Naive thymus-derived CD4-positive, alpha-beta T cell (primary cell): ENCODE data around the gene ZNF622. TPM values are rescaled to one million over a fixed set of nuclear protein-coding genes. Genes with fewer than 3 reads are reported as not detected.

ENCODE experiments used
- ATAC-seq: fragments of 150-1000 bp; cut with Tn5 transposase; 2 replicates; pipeline ENCODE4 v1.10.0; 2021; ENCODE audit warnings: mild to moderate bottlenecking, moderate library complexity
- CTCF ChIA-PET: fragments of 350-600 bp; sonication (Branson Sonifier 250); formaldehyde crosslinking; loops from one replicate; lab custom pipeline; 2021; ENCODE audit warnings: antibody characterized with exemption; lab: Charles Lee
- POLR2A ChIA-PET: fragments of 350-600 bp; sonication (Branson Sonifier 250); formaldehyde crosslinking; loops from one replicate; lab custom pipeline; 2021; ENCODE audit warnings: antibody characterized with exemption, inconsistent platforms; lab: Charles Lee
- DNase-seq, 9 donors: peaks; one replicate each; pipeline versions ENCODE4 v3.0.0 to v3.0.0-alpha.2; 2020 to 2022; ENCODE audit warnings: mixed read lengths in 1 of 9
- H3K27ac ChIP-seq: one replicate; pipeline ENCODE4 v1.7.0; 2013; ENCODE audit warnings: mild to moderate bottlenecking, low read depth, low read length, moderate library complexity
- H3K27me3 ChIP-seq, 2 donors: one replicate each; pipeline ENCODE4 v1.7.0; 2013; ENCODE audit warnings: low read length in 2 of 2, mild to moderate bottlenecking in 2 of 2, moderate library complexity in 2 of 2; ENCODE audit not compliant: control insufficient read depth in 2 of 2, insufficient read depth in 2 of 2
- H3K36me3 ChIP-seq, 3 experiments: 1 replicate in 2 of 3; 2 replicates in 1 of 3; pipeline ENCODE4 v1.7.0; 2013; ENCODE audit warnings: low read length in 3 of 3, mild to moderate bottlenecking in 3 of 3, moderate library complexity in 1 of 3; ENCODE audit not compliant: insufficient read depth in 3 of 3, control insufficient read depth in 2 of 3
- H3K4me1 ChIP-seq, 2 donors: one replicate each; pipeline ENCODE4 v1.7.0; 2013; ENCODE audit warnings: low read length in 2 of 2, mild to moderate bottlenecking in 2 of 2, moderate library complexity in 1 of 2; ENCODE audit not compliant: control insufficient read depth in 2 of 2, insufficient read depth in 2 of 2
- H3K4me3 ChIP-seq: 2 replicates; pipeline ENCODE4 v1.7.0; 2013; ENCODE audit warnings: mild to moderate bottlenecking, low read length
- H3K9me3 ChIP-seq, 3 experiments: 1 replicate in 2 of 3; 2 replicates in 1 of 3; pipeline ENCODE4 v1.7.0; 2013; ENCODE audit warnings: low read length in 3 of 3; ENCODE audit not compliant: control insufficient read depth in 2 of 3
- H3K27ac Mint-ChIP-seq, 9 donors: one replicate each; pipeline ENCODE4 v1.8.0; 2020 to 2022; ENCODE audit warnings: mixed read lengths in 9 of 9, mild to moderate bottlenecking in 8 of 9, moderate library complexity in 5 of 9, inconsistent platforms in 2 of 9
- H3K27me3 Mint-ChIP-seq, 5 donors: one replicate each; pipeline ENCODE4 v1.8.0; 2021 to 2022; ENCODE audit warnings: mixed read lengths in 5 of 5, mild to moderate bottlenecking in 1 of 5
- H3K36me3 Mint-ChIP-seq, 5 donors: one replicate each; pipeline ENCODE4 v1.8.0; 2020 to 2022; ENCODE audit warnings: mixed read lengths in 5 of 5, mild to moderate bottlenecking in 3 of 5, inconsistent platforms in 1 of 5
- H3K4me1 Mint-ChIP-seq, 7 donors: one replicate each; pipeline ENCODE4 v1.8.0; 2020 to 2022; ENCODE audit warnings: mixed read lengths in 7 of 7, mild to moderate bottlenecking in 3 of 7, inconsistent platforms in 1 of 7
- H3K4me3 Mint-ChIP-seq, 10 donors: one replicate each; pipeline ENCODE4 v1.8.0; 2020 to 2022; ENCODE audit warnings: mild to moderate bottlenecking in 10 of 10, mixed read lengths in 10 of 10, moderate library complexity in 6 of 10, inconsistent platforms in 2 of 10
- H3K9me3 Mint-ChIP-seq, 11 donors: one replicate each; pipeline ENCODE4 v1.8.0; 2020 to 2022; ENCODE audit warnings: mixed read lengths in 11 of 11, mild to moderate bottlenecking in 4 of 11, inconsistent platforms in 1 of 11, moderate library complexity in 1 of 11
- intact Hi-C, 2 donors: fragments of 100-400 bp; cut with micrococcal nuclease; formaldehyde crosslinking; loops; one replicate each; pipeline ENCODE4 v1.15.1; 2023
- polyA plus RNA-seq, 2 donors: library from polyadenylated mRNA; unstranded; fragments of 300-500 nt; fragmentation: Illumina TruSeq; gene quantifications; one replicate each; pipeline ENCODE4 v1.2.3, GENCODE V29; 2021
- total RNA-seq, 6 experiments: library from RNA in 5 of 6; stranded (reverse) in 5 of 6; gene quantifications; 1 replicate in 5 of 6; 2 replicates in 1 of 6; pipeline ENCODE4 v1.2.3 and lab custom pipeline; 2021 to 2026

The ZNF622 gene
- total and polyA plus RNA-seq, 7 experiments from 2014 or later = 31.8 to 78.7 (median 36.6) TPM

- Histone ChIP-seq H3K9me3 (no peaks in the 10 kb centered on the region), H3K4me3 (no peak overlapping the region), H3K4me1 (peaks cover 44 to 47% of the 10 kb centered on the region in 2 donors), H3K36me3 (peaks cover 29 to 74% (median 30%) of the 10 kb centered on the region in 3 experiments), H3K27ac (peak overlapping the region; percentile 0), H3K27me3 (no peaks in the 10 kb centered on the region)
- DNase-seq = no peak
- H3K9me3 Mint-ChIP-seq = peaks cover 0 to 2% (median 0%) of the 10 kb centered on the region in 11 donors
- H3K4me3 Mint-ChIP-seq = peak overlapping the region; percentile 11 to 98 (median 48)
- POLR2A ChIA-PET = interaction anchor here (0.8 to 1.3 kb wide), 2 partner anchors 14 to 209 kb away, joined by 4 read pairs; no protein-coding TSS in a partner anchor
- H3K4me1 Mint-ChIP-seq = peaks cover 61 to 99% (median 87%) of the 10 kb centered on the region in 7 donors
- H3K27ac Mint-ChIP-seq = peak overlapping the region in 8 of 9 donors; percentile 8 to 87 (median 60)
- H3K27me3 Mint-ChIP-seq = no peaks in the 10 kb centered on the region
- CTCF ChIA-PET = no interaction called here
- intact Hi-C loops = loop anchor here in 1 of 2 donors (10.0 kb wide), 2 partner anchors 1797 to 1867 kb away; partner anchors contain the start of gene OTULIN
- ATAC-seq = no peak
- H3K36me3 Mint-ChIP-seq = peaks cover 15 to 40% (median 25%) of the 10 kb centered on the region in 5 donors
These were observed 3.8 kb downstream of the ZNF622 start for GRCh38 chr5:16461782-16462181.

- ATAC-seq (no peak), DNase-seq (no peak)
- peaks cover 63 to 100% (median 89%) of the 10 kb centered on the region in 7 donors for H3K4me1 Mint-ChIP-seq
- no peaks in the 10 kb centered on the region for H3K27me3 ChIP-seq
- CTCF ChIA-PET = interaction anchor here (1.1 kb wide), 1 partner anchor 9 kb away, joined by 4 read pairs; no protein-coding TSS in a partner anchor
- peaks cover 19 to 45% (median 32%) of the 10 kb centered on the region in 5 donors for H3K36me3 Mint-ChIP-seq
- H3K4me3 ChIP-seq = no peak overlapping the region
- no peak overlapping the region for H3K27ac ChIP-seq
- peaks cover 0 to 2% (median 0%) of the 10 kb centered on the region in 11 donors for H3K9me3 Mint-ChIP-seq
- no peaks in the 10 kb centered on the region for H3K27me3 Mint-ChIP-seq
- peak overlapping the region in 8 of 9 donors; percentile 8 to 87 (median 56) for H3K27ac Mint-ChIP-seq
- no peaks in the 10 kb centered on the region for H3K9me3 ChIP-seq
- intact Hi-C loops = loop anchor here in 1 of 2 donors (10.0 kb wide), 2 partner anchors 1796 to 1866 kb away; partner anchors contain the start of gene OTULIN
- POLR2A ChIA-PET = interaction anchor here (1.3 kb wide), 1 partner anchor 210 kb away, joined by 4 read pairs; no protein-coding TSS in a partner anchor
- H3K4me3 Mint-ChIP-seq = peak overlapping the region; percentile 11 to 98 (median 54)
- H3K4me1 ChIP-seq = peaks cover 42 to 45% of the 10 kb centered on the region in 2 donors
- peaks cover 30 to 80% (median 33%) of the 10 kb centered on the region in 3 experiments for H3K36me3 ChIP-seq
These were observed 4.6 kb downstream of the ZNF622 start for GRCh38 chr5:16461026-16461425.

GRCh38 chr5:16459451-16459850 lies 6.1 kb downstream of the ZNF622 start:
- H3K4me3 ChIP-seq = no peak overlapping the region
- no peak for ATAC-seq
- H3K27ac Mint-ChIP-seq = peak overlapping the region in 7 of 9 donors; percentile 8 to 62 (median 24)
- ChIA-PET CTCF (interaction anchor here (0.8 to 2.3 kb wide), 2 partner anchors 35 to 210 kb away, joined by 3 to 5 read pairs; no protein-coding TSS in a partner anchor), POLR2A (interaction anchor here (1.7 kb wide), 1 partner anchor 158 kb away, joined by 5 read pairs; the partner anchor contains the start of gene RETREG1)
- intact Hi-C loops = loop anchor here in 1 of 2 donors (5.0 to 10.0 kb wide), 2 partner anchors 208 to 1355 kb away; no protein-coding TSS in a partner anchor
- peaks cover 59 to 100% (median 93%) of the 10 kb centered on the region in 7 donors for H3K4me1 Mint-ChIP-seq
- H3K36me3 ChIP-seq = peaks cover 30 to 80% (median 43%) of the 10 kb centered on the region in 3 experiments
- peaks cover 14 to 54% (median 35%) of the 10 kb centered on the region in 5 donors for H3K36me3 Mint-ChIP-seq
- DNase-seq = no peak
- peaks cover 0 to 2% (median 0%) of the 10 kb centered on the region in 11 donors for H3K9me3 Mint-ChIP-seq
- H3K27ac ChIP-seq = peak overlapping the region; percentile 23
- H3K4me1 ChIP-seq = peaks cover 40 to 43% of the 10 kb centered on the region in 2 donors
- no peaks in the 10 kb centered on the region for H3K27me3 ChIP-seq
- no peaks in the 10 kb centered on the region for H3K9me3 ChIP-seq
- H3K27me3 Mint-ChIP-seq = no peaks in the 10 kb centered on the region
- peak overlapping the region in 6 of 10 donors; percentile 8 to 49 (median 40) for H3K4me3 Mint-ChIP-seq

- ATAC-seq (no peak), DNase-seq (no peak)
- Histone ChIP-seq H3K4me1 (peaks cover 24 to 27% of the 10 kb centered on the region in 2 donors), H3K27me3 (no peaks in the 10 kb centered on the region), H3K9me3 (no peaks in the 10 kb centered on the region), H3K27ac (peak overlapping the region; percentile 20), H3K36me3 (peaks cover 24 to 75% (median 40%) of the 10 kb centered on the region in 3 experiments), H3K4me3 (no peak overlapping the region)
- POLR2A ChIA-PET = interaction anchor here (1.7 kb wide), 1 partner anchor 159 kb away, joined by 5 read pairs; the partner anchor contains the start of gene RETREG1
- H3K27me3 Mint-ChIP-seq = no peaks in the 10 kb centered on the region
- intact Hi-C loops = loop anchor here (2.0 to 10.0 kb wide), 3 partner anchors 209 to 1353 kb away; no protein-coding TSS in a partner anchor
- peak overlapping the region in 4 of 10 donors; percentile 1 to 33 (median 18) for H3K4me3 Mint-ChIP-seq
- CTCF ChIA-PET = interaction anchor here (1.2 to 2.3 kb wide), 4 partner anchors 13 to 215 kb away, joined by 4 to 9 read pairs (median 4); no protein-coding TSS in a partner anchor
- H3K36me3 Mint-ChIP-seq = peaks cover 14 to 45% (median 28%) of the 10 kb centered on the region in 5 donors
- H3K9me3 Mint-ChIP-seq = peaks cover 0 to 2% (median 0%) of the 10 kb centered on the region in 11 donors
- peak overlapping the region in 7 of 9 donors; percentile 1 to 48 (median 13) for H3K27ac Mint-ChIP-seq
- peaks cover 45 to 93% (median 79%) of the 10 kb centered on the region in 7 donors for H3K4me1 Mint-ChIP-seq
These were observed 7.7 kb downstream of the ZNF622 start for GRCh38 chr5:16457853-16458252.

- H3K4me3 ChIP-seq = no peak overlapping the region
- DNase-seq (no peak), ATAC-seq (no peak)
- peaks cover 20 to 75% (median 44%) of the 10 kb centered on the region in 3 experiments for H3K36me3 ChIP-seq
- Mint-ChIP-seq H3K27me3 (no peaks in the 10 kb centered on the region), H3K36me3 (peaks cover 14 to 45% (median 28%) of the 10 kb centered on the region in 5 donors), H3K27ac (peak overlapping the region in 7 of 9 donors; percentile 1 to 48 (median 15)), H3K9me3 (peaks cover 0 to 2% (median 0%) of the 10 kb centered on the region in 11 donors), H3K4me3 (peak overlapping the region in 4 of 10 donors; percentile 2 to 22 (median 9)), H3K4me1 (peaks cover 45 to 90% (median 76%) of the 10 kb centered on the region in 7 donors)
- peaks cover 20 to 24% of the 10 kb centered on the region in 2 donors for H3K4me1 ChIP-seq
- no peaks in the 10 kb centered on the region for H3K9me3 ChIP-seq
- CTCF ChIA-PET = interaction anchor here (1.2 to 2.3 kb wide), 4 partner anchors 13 to 215 kb away, joined by 4 to 9 read pairs (median 4); no protein-coding TSS in a partner anchor
- no peak overlapping the region for H3K27ac ChIP-seq
- POLR2A ChIA-PET = interaction anchor here (2.0 kb wide), 1 partner anchor 11 kb away, joined by 6 read pairs; no protein-coding TSS in a partner anchor
- intact Hi-C loops = loop anchor here (2.0 to 10.0 kb wide), 3 partner anchors 209 to 1353 kb away; no protein-coding TSS in a partner anchor
- no peaks in the 10 kb centered on the region for H3K27me3 ChIP-seq
These were observed 8.1 kb downstream of the ZNF622 start for GRCh38 chr5:16457451-16457850.
